Psoas muscle (tissue), 8 donors: Measurements from ENCODE around the gene MAP3K5. TPM values are rescaled to one million over a fixed set of nuclear protein-coding genes. Genes with fewer than 3 reads are reported as not detected.

Experiments
- ATAC-seq, 4 donors: fragments of 200-7000 bp; cut with Tn5 transposase; one replicate each; pipeline ENCODE4 v1.9.1; 2020; ENCODE audit warnings: moderate library complexity in 3 of 4, mild to moderate bottlenecking in 2 of 4
- DNase-seq, 2 donors: peaks; one replicate each; pipeline ENCODE4 v3.0.0-alpha.2; 2020
- H3K27ac ChIP-seq: fragments of 200-600 bp; one replicate; pipeline ENCODE4 v1.8.0; 2022
- H3K27me3 ChIP-seq, 3 donors: fragments of 200-600 bp in 1 of 3; one replicate each; pipeline versions ENCODE4 v1.6.1 to v1.8.0; 2013 to 2022; ENCODE audit warnings: low read length in 2 of 3, mild to moderate bottlenecking in 2 of 3, moderate library complexity in 1 of 3; ENCODE audit not compliant: insufficient read depth in 3 of 3
- H3K36me3 ChIP-seq, 2 donors: fragments of 200-600 bp in 1 of 2; one replicate each; pipeline versions ENCODE4 v1.6.1 to v1.8.0; 2013 to 2022; ENCODE audit warnings: low read depth in 1 of 2, mild to moderate bottlenecking in 1 of 2, moderate library complexity in 1 of 2; ENCODE audit not compliant: insufficient read depth in 1 of 2
- H3K4me1 ChIP-seq: fragments of 200-600 bp; one replicate; pipeline ENCODE4 v1.8.0; 2022
- H3K4me3 ChIP-seq: fragments of 200-600 bp; one replicate; pipeline ENCODE4 v1.8.0; 2022; ENCODE audit warnings: mild to moderate bottlenecking
- H3K9me3 ChIP-seq: fragments of 200-600 bp; one replicate; pipeline ENCODE4 v1.8.0; 2022
- WGBS, 3 donors: extraction: QIAGEN DNeasy Blood & Tissue Kit; methylation state at CpG; one replicate each; pipeline versions ENCODE4 v1.1.6 to v1.1.7; 2013; 5-methylcytosine and 5-hydroxymethylcytosine counted together
- intact Hi-C, 2 donors: fragments of 100-400 bp; cut with DNase I; formaldehyde crosslinking; loops; one replicate each; pipeline versions ENCODE4 v1.11.0 to v1.14.2; 2022
- polyA plus RNA-seq, 3 donors: library from polyadenylated mRNA; stranded (reverse); fragments of 200-250 nt; gene quantifications; one replicate each; pipeline ENCODE4 v1.2.3, GENCODE V29; 2013
- total RNA-seq, 4 donors: library from RNA; stranded (reverse); fragmentation: NEBNext Ultra II Directional in 2 of 4; extraction: Animal tissue kit (Norgen Biotek cat#: 25700) in 2 of 4; gene quantifications; one replicate each; pipeline versions ENCODE4 v1.2.1 to v1.2.4, GENCODE V29; 2021 to 2023
- TF ChIP-seq, protein P1 (sequence below): fragments of 200-600 bp; IDR thresholded peaks from one replicate; pipeline ENCODE4 v1.8.0; 2022; ENCODE audit warnings: antibody characterized with exemption
- donor health status: healthy with polysubstance abuse.
- donor health status: DM: no; HTN: no; CAD: no; lungs with moderate emphysema.
- donor health status: Bipolar disorder and iron deficiency.
- donor health status: healthy.
- donor health status: DM: yes; HTN: yes; CAD: no.
- donor health status: DM: no; HTN: no; CAD: no.
- donor health status: DM: no; HTN: no; CAD: no.
- donor health status: DM: yes; HTN: yes; CAD: no.

MAP3K5 gene
- total and polyA plus RNA-seq, 7 donors, result 0.91 to 8.3 (median 3.8) TPM

DNA sequence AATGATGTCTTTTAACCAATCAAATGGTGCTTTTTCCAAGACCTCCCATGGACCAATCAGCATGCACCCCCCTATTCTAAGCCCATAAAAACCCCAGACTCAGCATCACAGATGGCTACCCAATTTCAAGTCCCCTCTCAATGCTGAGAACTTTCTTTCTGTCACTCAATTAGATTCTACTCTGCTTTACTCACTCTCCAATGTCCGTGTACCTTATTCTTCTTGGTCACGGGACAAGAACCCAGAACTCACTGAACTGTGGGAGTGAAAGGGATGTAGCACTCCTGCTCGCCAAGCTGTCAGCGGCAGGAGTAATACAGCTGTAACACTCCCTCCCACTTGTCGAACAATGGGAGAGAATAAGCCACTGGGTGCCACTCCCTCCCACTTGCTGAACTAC, 221.2 kb downstream of the MAP3K5 start:
- peaks cover 0 to 11% of the 10 kb centered on the region in 2 donors for H3K36me3 ChIP-seq
- H3K4me3 ChIP-seq, result no peak overlapping the region
- H3K27me3 ChIP-seq, result no peaks in the 10 kb centered on the region
- peaks cover 6% of the 10 kb centered on the region for H3K9me3 ChIP-seq
- H3K27ac ChIP-seq, result no peak overlapping the region
- TF ChIP-seq, protein P1, sequence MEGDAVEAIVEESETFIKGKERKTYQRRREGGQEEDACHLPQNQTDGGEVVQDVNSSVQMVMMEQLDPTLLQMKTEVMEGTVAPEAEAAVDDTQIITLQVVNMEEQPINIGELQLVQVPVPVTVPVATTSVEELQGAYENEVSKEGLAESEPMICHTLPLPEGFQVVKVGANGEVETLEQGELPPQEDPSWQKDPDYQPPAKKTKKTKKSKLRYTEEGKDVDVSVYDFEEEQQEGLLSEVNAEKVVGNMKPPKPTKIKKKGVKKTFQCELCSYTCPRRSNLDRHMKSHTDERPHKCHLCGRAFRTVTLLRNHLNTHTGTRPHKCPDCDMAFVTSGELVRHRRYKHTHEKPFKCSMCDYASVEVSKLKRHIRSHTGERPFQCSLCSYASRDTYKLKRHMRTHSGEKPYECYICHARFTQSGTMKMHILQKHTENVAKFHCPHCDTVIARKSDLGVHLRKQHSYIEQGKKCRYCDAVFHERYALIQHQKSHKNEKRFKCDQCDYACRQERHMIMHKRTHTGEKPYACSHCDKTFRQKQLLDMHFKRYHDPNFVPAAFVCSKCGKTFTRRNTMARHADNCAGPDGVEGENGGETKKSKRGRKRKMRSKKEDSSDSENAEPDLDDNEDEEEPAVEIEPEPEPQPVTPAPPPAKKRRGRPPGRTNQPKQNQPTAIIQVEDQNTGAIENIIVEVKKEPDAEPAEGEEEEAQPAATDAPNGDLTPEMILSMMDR, result no peak
- intact Hi-C loops, result no loop called here
- ATAC-seq (no peak), DNase-seq (no peak)
- 93 to 96% (median 95%) methylated on average over 5 of the region's 5 CpGs for WGBS, 3 donors
- no peaks in the 10 kb centered on the region for H3K4me1 ChIP-seq

DNA sequence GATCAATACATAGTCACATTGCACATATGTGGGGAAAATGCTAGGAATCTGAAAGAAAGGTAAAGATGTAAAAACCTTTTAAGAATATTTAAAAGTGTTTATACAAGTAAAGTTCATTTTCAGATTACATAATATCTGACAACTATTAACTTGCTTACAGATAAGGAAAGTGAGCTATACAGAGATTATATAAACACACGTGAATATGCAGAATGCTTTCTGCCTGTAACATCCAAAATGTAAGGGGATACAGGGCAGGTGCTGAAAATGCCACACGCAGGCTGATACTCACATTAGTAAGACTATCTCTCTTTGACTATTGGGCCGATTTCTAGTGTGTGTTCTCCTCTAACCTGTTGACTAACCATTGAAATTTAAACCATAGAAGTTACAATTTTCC, 224.1 kb downstream of the MAP3K5 start:
- no peaks in the 10 kb centered on the region for H3K27me3 ChIP-seq
- peaks cover 0 to 6% of the 10 kb centered on the region in 2 donors for H3K36me3 ChIP-seq
- WGBS, 3 donors, result 28 to 65% (median 34%) methylated on average over 3 of the region's 3 CpGs

DNA sequence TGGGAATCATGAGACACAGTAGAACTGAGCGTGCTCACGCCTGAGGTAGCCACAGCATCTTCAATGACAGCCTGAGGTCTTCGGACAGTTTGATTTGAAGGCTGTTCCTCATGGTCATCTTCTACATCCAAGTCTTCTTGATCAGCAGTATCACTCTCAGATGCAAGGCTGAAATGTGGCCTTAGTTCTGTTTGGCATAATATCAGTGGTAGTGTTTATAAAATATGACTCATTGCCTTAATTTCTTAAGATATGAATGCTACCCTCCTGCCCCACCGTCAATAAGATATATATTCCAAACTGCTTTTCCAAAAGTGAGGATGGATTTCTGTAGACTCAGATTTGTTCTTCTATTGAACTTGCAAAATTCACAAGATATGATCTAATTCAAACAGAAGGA, 224.6 kb downstream of the MAP3K5 start:
- H3K27me3 ChIP-seq, result no peaks in the 10 kb centered on the region
- no peak for DNase-seq
- no peak overlapping the region for H3K27ac ChIP-seq
- intact Hi-C loops, result no loop called here
- no peak overlapping the region for H3K4me3 ChIP-seq
- ATAC-seq, result no peak
- peaks cover 6% of the 10 kb centered on the region for H3K9me3 ChIP-seq
- TF ChIP-seq, protein P1, result no peak
- 90 to 92% (median 92%) methylated on average over 4 of the region's 4 CpGs for WGBS, 3 donors
- H3K4me1 ChIP-seq, result no peaks in the 10 kb centered on the region
- peaks cover 0 to 6% of the 10 kb centered on the region in 2 donors for H3K36me3 ChIP-seq

More for the DNA sequence above, 224.1 kb downstream of the MAP3K5 start:
- no peak overlapping the region for H3K4me3 ChIP-seq
- ATAC-seq (no peak), DNase-seq (no peak)
- peaks cover 6% of the 10 kb centered on the region for H3K9me3 ChIP-seq
- H3K27ac ChIP-seq, result no peak overlapping the region
- H3K4me1 ChIP-seq, result no peaks in the 10 kb centered on the region
- intact Hi-C loops, result no loop called here
- TF ChIP-seq, protein P1, result no peak

DNA sequence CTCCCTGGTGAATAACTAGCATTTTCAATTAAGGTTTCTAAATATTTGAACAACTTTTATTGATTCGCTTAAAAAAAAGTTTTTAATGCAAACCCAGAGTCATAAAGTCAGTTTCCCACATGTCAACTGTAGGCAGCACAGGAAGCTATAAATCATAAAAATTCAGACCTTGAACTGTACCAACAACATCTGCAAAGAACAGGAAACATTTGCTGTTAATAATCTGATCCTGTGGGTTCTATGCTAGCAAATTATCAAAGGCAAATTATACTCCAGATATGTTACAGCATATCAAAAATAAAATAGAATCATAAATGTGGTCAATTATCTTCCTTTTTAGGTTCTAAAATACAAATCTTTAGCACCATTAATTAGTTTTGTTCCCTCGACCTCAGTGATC, 225.4 kb downstream of the MAP3K5 start:
- H3K36me3 ChIP-seq, result peaks cover 0 to 6% of the 10 kb centered on the region in 2 donors
- no peak overlapping the region for H3K4me3 ChIP-seq
- no peaks in the 10 kb centered on the region for H3K4me1 ChIP-seq
- TF ChIP-seq, protein P1, result no peak
- DNase-seq, result no peak
- H3K27me3 ChIP-seq, result no peaks in the 10 kb centered on the region
- no peak overlapping the region for H3K27ac ChIP-seq
- H3K9me3 ChIP-seq, result peaks cover 6% of the 10 kb centered on the region
- 54 to 73% (median 64%) methylated on average over 2 of the region's 2 CpGs for WGBS, 3 donors
- intact Hi-C loops, result no loop called here
- no peak for ATAC-seq

DNA sequence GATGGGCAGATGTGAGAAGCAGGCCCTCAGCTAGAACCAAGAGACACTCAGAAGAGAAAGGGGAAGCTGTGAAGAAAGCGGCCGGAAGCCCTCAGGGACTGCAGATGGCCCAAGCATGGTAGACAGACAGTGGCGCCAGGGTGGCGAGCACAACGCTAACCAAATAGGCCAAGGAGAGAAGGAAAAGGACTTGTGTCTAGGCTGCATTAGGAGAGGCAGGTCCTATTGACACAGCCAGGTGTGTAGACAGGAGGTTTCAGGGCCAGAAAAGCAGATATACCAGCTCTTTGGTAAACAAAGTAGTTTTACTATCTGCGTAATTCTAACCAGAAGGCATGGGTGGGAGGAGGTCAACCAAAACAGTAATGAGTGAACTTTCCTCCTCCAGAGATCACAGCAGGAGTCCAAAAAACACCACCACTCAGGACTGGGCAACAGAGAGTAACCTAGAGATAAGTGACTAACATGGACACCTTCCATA, 226.2 kb downstream of the MAP3K5 start:
- Histone ChIP-seq H3K27ac (no peak overlapping the region), H3K9me3 (peaks cover 1% of the 10 kb centered on the region), H3K4me3 (no peak overlapping the region), H3K27me3 (no peaks in the 10 kb centered on the region), H3K4me1 (no peaks in the 10 kb centered on the region), H3K36me3 (peaks cover 0 to 9% of the 10 kb centered on the region in 2 donors)
- WGBS, 3 donors, result 88 to 99% (median 95%) methylated on average over 6 of the region's 6 CpGs
- intact Hi-C loops, result no loop called here
- TF ChIP-seq, protein P1, result no peak
- DNase-seq, result no peak
- no peak for ATAC-seq
